Measurements from ENCODE around the gene PVALEF. TPM values are rescaled to one million over a fixed set of nuclear protein-coding genes. Genes with fewer than 3 reads are reported as not detected.

The PVALEF gene
- total RNA-seq, 1 donor from 2014 or later, result not detected

GRCh38 chr17:81189670-81190530 is 24.6 kb downstream of the PVALEF start:
- DNase-seq (ENCODE audit: low spot score, unreplicated experiment), result no peak
- H3K4me1 Mint-ChIP-seq (ENCODE audit: low read depth), result no peaks in the 10 kb centered on the region
- H3K27me3 Mint-ChIP-seq, result no peaks in the 10 kb centered on the region
- no peaks in the 10 kb centered on the region for H3K9me3 Mint-ChIP-seq (ENCODE audit: low read depth)
- no peak overlapping the region for H3K27ac Mint-ChIP-seq
- H3K4me3 Mint-ChIP-seq (ENCODE audit: low read depth), result no peak overlapping the region
- no peaks in the 10 kb centered on the region for H3K36me3 Mint-ChIP-seq (ENCODE audit: insufficient read depth)
- peak; percentile 49 for TF ChIP-seq CTCF (IDR thresholded peaks at IDR 0.05; ENCODE audit: unreplicated experiment)

GRCh38 chr17:81190591-81190990 is 25.3 kb downstream of the PVALEF start:
- Mint-ChIP-seq H3K4me3 (ENCODE audit: low read depth) (no peak overlapping the region), H3K27ac (no peak overlapping the region), H3K9me3 (ENCODE audit: low read depth) (no peaks in the 10 kb centered on the region), H3K36me3 (ENCODE audit: insufficient read depth) (no peaks in the 10 kb centered on the region), H3K4me1 (ENCODE audit: low read depth) (no peaks in the 10 kb centered on the region), H3K27me3 (no peaks in the 10 kb centered on the region)
- TF ChIP-seq CTCF (IDR thresholded peaks at IDR 0.05; ENCODE audit: unreplicated experiment), result no peak
- no peak for DNase-seq (ENCODE audit: low spot score, unreplicated experiment)

- DNase-seq (ENCODE audit: low spot score, unreplicated experiment), result no peak
- TF ChIP-seq CTCF (IDR thresholded peaks at IDR 0.05; ENCODE audit: unreplicated experiment), result no peak
- Mint-ChIP-seq H3K4me1 (ENCODE audit: low read depth) (no peaks in the 10 kb centered on the region), H3K27me3 (no peaks in the 10 kb centered on the region), H3K4me3 (ENCODE audit: low read depth) (no peak overlapping the region), H3K9me3 (ENCODE audit: low read depth) (no peaks in the 10 kb centered on the region), H3K36me3 (ENCODE audit: insufficient read depth) (no peaks in the 10 kb centered on the region), H3K27ac (no peak overlapping the region)
These were observed 25.8 kb downstream of the PVALEF start for GRCh38 chr17:81191116-81191515.

GRCh38 chr17:81191646-81192045 is 26.3 kb downstream of the PVALEF start:
- Mint-ChIP-seq H3K4me3 (ENCODE audit: low read depth) (no peak overlapping the region), H3K4me1 (ENCODE audit: low read depth) (no peaks in the 10 kb centered on the region), H3K9me3 (ENCODE audit: low read depth) (no peaks in the 10 kb centered on the region), H3K27me3 (no peaks in the 10 kb centered on the region), H3K36me3 (ENCODE audit: insufficient read depth) (no peaks in the 10 kb centered on the region), H3K27ac (no peak overlapping the region)
- TF ChIP-seq CTCF (IDR thresholded peaks at IDR 0.05; ENCODE audit: unreplicated experiment), result no peak
- DNase-seq (ENCODE audit: low spot score, unreplicated experiment), result no peak

GRCh38 chr17:81192386-81193050 is 27.2 kb downstream of the PVALEF start:
- H3K27me3 Mint-ChIP-seq, result no peaks in the 10 kb centered on the region
- no peaks in the 10 kb centered on the region for H3K9me3 Mint-ChIP-seq (ENCODE audit: low read depth)
- H3K36me3 Mint-ChIP-seq (ENCODE audit: insufficient read depth), result no peaks in the 10 kb centered on the region
- H3K4me3 Mint-ChIP-seq (ENCODE audit: low read depth), result no peak overlapping the region
- no peak overlapping the region for H3K27ac Mint-ChIP-seq
- DNase-seq (ENCODE audit: low spot score, unreplicated experiment), result no peak
- no peaks in the 10 kb centered on the region for H3K4me1 Mint-ChIP-seq (ENCODE audit: low read depth)
- no peak for TF ChIP-seq CTCF (IDR thresholded peaks at IDR 0.05; ENCODE audit: unreplicated experiment)
